ENCODE data around the gene FAM241A. TPM values are rescaled to one million over a fixed set of nuclear protein-coding genes. Genes with fewer than 3 reads are reported as not detected.

FAM241A gene
- total and polyA plus RNA-seq, 2 donors (not counting 3 experiments of a cell fraction or from before 2014, with no cell fraction given): 3.2 to 9.1 TPM

DNA sequence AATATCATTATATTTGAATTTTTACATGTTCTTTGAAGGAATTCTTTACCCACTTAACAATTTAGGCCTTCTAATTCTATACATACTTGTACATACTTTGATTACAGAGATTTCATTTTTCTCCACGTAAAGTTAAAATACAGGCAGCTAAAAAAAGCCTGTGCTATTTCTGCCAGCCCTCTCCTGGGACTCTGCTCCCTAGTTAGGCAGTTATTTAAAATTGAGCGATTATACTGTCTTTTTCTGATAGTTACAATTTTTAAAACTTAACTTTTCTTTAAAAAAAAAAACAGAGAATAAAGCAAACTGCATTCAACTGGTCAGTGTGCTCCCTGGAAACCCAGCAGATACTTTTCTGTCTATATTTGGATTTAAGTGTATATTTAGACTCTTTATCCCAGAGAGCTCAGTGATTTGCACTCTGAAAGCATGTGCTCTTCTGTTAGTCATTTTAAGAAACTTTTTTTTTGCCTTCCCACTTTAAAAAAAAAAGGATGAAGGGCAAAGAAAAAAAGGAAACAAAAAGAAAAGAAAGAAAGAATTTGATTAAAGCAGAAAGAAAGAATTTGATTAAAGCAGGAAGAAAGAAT lies 18.1 kb upstream of the FAM241A start:
- DNase-seq (ENCODE audit: low read depth, low spot score): no peak
- no peaks in the 10 kb centered on the region for H4K20me1 ChIP-seq (replicated peaks; ENCODE audit: control insufficient read depth, extremely low read depth, insufficient read depth, low read length)
- no peaks in the 10 kb centered on the region for H3K9me1 ChIP-seq (replicated peaks; ENCODE audit: control insufficient read depth, extremely low read depth, insufficient read depth, low read length)
- no peak overlapping the region for H3K4me3 ChIP-seq (replicated peaks in 1 of 3; ENCODE audit: insufficient read depth in 1 of 3, low read depth in 1 of 3, low read length in 3 of 3)
- no peaks in the 10 kb centered on the region for H3K9me3 ChIP-seq (replicated peaks; ENCODE audit: control insufficient read depth, insufficient read depth, low read length)
- no peak overlapping the region for H3K27ac ChIP-seq (ENCODE audit: insufficient read depth, low read depth, low read length)
- no peaks in the 10 kb centered on the region for H3K79me2 ChIP-seq (ENCODE audit: control insufficient read depth, insufficient read depth, low read length)
- H3K36me3 ChIP-seq (ENCODE audit: control insufficient read depth in 2 of 2, extremely low read depth in 1 of 2, insufficient read depth in 2 of 2, low read length in 2 of 2): no peaks in the 10 kb centered on the region
- ChIA-PET CTCF (interaction anchor here (1.5 kb wide), 1 partner anchor 18 kb away, joined by 5 read pairs; no protein-coding TSS in a partner anchor), POLR2A (interaction anchor here (0.7 kb wide), 2 partner anchors 50 to 172 kb away, joined by 3 read pairs; no protein-coding TSS in a partner anchor)
- TF ChIP-seq GATA2 (IDR thresholded peaks at IDR 0.05; ENCODE audit: insufficient read depth, insufficient read length, low read depth, low read length) (no peak), POLR2AphosphoS5 (IDR thresholded peaks at IDR 0.05; ENCODE audit: insufficient read depth, low read depth, low read length) (no peak), EZH2 (IDR thresholded peaks at IDR 0.05; ENCODE audit: borderline replicate concordance, low read depth, low read length, severe bottlenecking) (no peak), POLR2A (IDR thresholded peaks at IDR 0.05; ENCODE audit: low read depth, low read length) (no peak), FOS (IDR thresholded peaks at IDR 0.05; ENCODE audit: borderline replicate concordance, insufficient read depth, low read length) (no peak), JUN (IDR thresholded peaks at IDR 0.05; ENCODE audit: borderline replicate concordance, insufficient read depth, insufficient read length, low read depth) (no peak), MYC (IDR thresholded peaks at IDR 0.05; ENCODE audit: low read depth, low read length) (no peak), MAX (IDR thresholded peaks at IDR 0.05; ENCODE audit: insufficient read depth, insufficient read length) (no peak)
- TF ChIP-seq, protein P1, sequence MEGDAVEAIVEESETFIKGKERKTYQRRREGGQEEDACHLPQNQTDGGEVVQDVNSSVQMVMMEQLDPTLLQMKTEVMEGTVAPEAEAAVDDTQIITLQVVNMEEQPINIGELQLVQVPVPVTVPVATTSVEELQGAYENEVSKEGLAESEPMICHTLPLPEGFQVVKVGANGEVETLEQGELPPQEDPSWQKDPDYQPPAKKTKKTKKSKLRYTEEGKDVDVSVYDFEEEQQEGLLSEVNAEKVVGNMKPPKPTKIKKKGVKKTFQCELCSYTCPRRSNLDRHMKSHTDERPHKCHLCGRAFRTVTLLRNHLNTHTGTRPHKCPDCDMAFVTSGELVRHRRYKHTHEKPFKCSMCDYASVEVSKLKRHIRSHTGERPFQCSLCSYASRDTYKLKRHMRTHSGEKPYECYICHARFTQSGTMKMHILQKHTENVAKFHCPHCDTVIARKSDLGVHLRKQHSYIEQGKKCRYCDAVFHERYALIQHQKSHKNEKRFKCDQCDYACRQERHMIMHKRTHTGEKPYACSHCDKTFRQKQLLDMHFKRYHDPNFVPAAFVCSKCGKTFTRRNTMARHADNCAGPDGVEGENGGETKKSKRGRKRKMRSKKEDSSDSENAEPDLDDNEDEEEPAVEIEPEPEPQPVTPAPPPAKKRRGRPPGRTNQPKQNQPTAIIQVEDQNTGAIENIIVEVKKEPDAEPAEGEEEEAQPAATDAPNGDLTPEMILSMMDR (IDR thresholded peaks at IDR 0.05; ENCODE audit: extremely low read depth in 1 of 2, insufficient read depth in 1 of 2, low read depth in 1 of 2, low read length in 2 of 2): no peak
- no peak overlapping the region for H3K9ac ChIP-seq (replicated peaks; ENCODE audit: extremely low read depth, insufficient read depth, low read length)
- BruUV-seq (replicated peaks): no TSS peak
- intact Hi-C loops (cut with micrococcal nuclease) (loop anchor here (2.0 kb wide), 1 partner anchor 14 kb away; no protein-coding TSS in a partner anchor), dilution Hi-C loops (cut with MboI; ENCODE audit: extremely low pct_ligation_motif_present, low sequenced_read_pairs) (no loop called here)
- H3K4me2 ChIP-seq (ENCODE audit: insufficient read depth, low read length): no peak overlapping the region
- peaks cover 4% of the 10 kb centered on the region for H3K4me1 ChIP-seq (ENCODE audit: control insufficient read depth, extremely low read depth, insufficient read depth, low read length)
- no peaks in the 10 kb centered on the region for H3K27me3 ChIP-seq (ENCODE audit: control insufficient read depth in 2 of 2, insufficient read depth in 2 of 2, low read length in 2 of 2)
- no peak for FAIRE-seq
- H2AFZ ChIP-seq (ENCODE audit: low read depth, low read length): peak overlapping the region; percentile 22

Data from endothelial cell of umbilical vein (primary cell).